Activated CD8-positive, alpha-beta memory T cell treated with anti-CD3 and anti-CD28 coated beads for 48 hours (primary cell): Measurements from ENCODE around the gene L1CAM.

ENCODE experiments used
- DNase-seq, 3 experiments: peaks; one replicate each; pipeline ENCODE4 v3.0.0-alpha.2; 2020; ENCODE audit warnings: low read depth in 2 of 3, low spot score in 2 of 3

Gene L1CAM

GRCh38 chrX:153924149-153924861, 38.3 kb upstream of the L1CAM start:
- no peak for DNase-seq

GRCh38 chrX:153922932-153923857, 37.2 kb upstream of the L1CAM start:
- DNase-seq: no peak

- no peak for DNase-seq
Observed at GRCh38 chrX:153921511-153922446, 35.8 kb upstream of the L1CAM start.

GRCh38 chrX:153921070-153921469, 35.1 kb upstream of the L1CAM start:
- no peak for DNase-seq

DNA sequence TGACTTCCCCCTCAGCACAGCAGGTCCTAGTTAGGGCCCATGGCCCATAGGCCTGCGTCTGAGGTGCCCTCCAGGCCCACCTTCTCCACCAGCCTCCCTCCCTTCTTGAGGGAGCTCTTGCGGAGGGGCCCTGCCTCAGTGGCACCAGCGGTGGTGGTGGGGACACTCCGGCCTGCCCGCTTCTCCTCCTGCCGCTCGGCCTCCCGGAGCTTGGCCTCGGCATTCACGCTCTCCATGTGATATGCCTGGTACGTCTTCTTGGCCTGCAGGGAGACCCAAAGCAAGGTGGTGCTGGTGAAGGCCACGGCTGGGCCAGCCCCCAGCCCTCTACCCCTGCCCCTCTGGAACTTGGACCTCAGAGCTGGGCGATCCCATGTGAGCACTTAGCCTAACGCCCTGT, 34.6 kb upstream of the L1CAM start:
- DNase-seq: no peak

- no peak for DNase-seq
Observed at GRCh38 chrX:153919281-153919680, 33.3 kb upstream of the L1CAM start.

DNA sequence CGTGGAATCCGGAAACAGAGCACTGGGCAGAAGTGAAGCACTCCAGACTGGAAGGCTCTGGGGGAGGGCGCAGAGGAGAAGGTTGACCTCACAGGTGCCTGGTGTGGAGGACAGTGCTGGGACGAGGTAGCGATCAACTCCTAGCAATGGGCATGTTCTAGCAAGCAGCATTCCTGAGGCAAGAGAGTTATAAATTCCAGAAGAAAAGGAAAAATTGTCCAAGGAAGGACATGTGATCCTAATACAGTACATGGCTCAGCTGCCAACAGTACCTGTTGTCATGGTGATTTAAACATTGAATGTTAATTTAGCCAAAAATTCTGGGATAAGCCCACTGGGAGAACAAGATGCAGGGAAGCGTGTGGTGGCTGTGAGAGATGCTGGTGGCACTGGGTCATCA, 31.9 kb upstream of the L1CAM start:
- no peak for DNase-seq

- DNase-seq: no peak
Observed at GRCh38 chrX:153913701-153914100, 27.7 kb upstream of the L1CAM start.

DNA sequence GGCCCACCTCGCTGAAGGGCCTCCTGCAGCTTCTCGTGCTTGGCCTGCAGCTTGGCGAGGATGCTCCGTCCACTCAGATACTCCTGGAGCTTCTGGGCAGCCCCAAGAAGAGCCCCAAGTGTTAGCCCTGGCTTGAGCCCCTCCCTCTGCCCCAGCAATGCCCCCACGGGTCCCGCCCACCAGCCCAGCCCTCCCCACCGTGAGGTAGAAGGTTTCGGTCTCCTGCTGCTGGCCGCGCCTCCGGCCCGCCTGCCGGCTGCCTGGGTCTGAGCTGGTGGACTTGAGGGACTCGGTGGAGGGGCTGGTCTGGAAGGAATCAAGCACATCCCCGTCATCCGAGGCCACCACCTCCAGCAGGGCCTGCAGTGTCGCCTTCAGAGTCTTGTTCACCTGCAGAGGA, 27.2 kb upstream of the L1CAM start:
- DNase-seq: no peak

DNA sequence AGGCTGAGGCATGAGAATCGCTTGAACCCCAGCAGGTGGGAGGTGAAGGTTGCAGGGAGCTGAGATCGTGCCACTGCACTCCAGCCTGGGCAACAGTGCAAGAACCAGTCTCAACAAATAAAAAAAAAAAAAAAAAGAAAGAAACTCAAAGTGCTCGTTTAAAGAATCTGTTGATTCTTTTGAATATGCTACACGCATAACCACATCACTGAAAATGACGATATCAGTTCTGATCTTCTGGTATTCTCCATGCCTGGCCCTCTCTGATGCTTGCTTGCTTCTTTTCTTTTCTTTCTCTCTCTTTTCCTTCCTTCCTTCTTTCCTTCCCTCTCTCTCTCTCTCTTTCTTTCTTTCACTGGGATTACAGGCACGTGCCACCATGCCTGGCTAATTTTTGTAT, 25.8 kb upstream of the L1CAM start:
- DNase-seq: no peak

GRCh38 chrX:153910446-153910845, 24.5 kb upstream of the L1CAM start:
- DNase-seq: no peak

GRCh38 chrX:153909980-153910360, 24.0 kb upstream of the L1CAM start:
- DNase-seq: no peak

DNA sequence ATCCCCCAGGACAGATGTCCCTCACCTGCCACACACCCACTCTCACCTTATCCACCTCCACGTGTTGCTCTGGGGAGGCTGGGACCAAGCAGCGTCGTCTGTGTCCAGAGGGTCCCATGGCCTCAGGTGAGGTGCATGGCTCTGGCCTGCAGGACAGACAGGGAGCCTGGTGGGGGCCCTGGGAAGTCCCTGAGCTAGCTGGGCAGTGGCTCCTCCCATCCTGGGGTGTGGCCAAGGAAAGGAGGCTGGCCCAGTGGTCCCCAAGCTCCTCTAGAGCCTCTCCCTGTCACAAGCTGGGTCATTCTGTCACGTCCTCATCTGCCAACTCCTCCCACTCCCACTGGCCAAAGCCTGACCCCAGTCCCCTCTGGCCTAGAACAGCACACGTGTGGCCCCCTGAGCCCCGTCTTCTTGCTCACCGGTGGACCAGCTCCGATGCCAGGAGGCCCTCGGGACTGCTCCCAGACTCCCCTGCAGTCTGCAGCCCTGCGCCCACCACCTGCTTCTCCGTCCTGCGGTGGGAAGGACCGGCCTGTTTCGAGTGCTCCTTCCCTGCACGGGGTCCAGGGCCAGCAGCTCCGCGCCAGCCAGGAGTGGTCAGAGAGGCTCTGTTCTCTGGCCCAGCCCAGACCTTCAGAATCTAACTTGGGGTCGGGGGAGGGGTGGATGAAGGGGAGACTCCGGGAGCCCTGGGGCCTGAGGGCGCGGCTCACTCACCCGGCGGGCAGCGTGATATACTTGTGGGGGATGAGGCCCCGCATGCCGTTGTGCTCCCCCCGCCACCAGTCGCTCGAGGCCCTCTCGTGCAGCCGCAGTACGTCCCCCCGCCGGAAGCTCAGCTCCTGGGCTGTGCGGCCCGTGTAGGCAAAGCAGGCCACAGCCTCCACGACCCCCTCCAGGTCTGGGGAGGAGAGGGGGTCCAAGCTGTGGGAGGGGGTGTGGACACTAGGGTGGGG, 23.3 kb upstream of the L1CAM start:
- no peak for DNase-seq

DNA sequence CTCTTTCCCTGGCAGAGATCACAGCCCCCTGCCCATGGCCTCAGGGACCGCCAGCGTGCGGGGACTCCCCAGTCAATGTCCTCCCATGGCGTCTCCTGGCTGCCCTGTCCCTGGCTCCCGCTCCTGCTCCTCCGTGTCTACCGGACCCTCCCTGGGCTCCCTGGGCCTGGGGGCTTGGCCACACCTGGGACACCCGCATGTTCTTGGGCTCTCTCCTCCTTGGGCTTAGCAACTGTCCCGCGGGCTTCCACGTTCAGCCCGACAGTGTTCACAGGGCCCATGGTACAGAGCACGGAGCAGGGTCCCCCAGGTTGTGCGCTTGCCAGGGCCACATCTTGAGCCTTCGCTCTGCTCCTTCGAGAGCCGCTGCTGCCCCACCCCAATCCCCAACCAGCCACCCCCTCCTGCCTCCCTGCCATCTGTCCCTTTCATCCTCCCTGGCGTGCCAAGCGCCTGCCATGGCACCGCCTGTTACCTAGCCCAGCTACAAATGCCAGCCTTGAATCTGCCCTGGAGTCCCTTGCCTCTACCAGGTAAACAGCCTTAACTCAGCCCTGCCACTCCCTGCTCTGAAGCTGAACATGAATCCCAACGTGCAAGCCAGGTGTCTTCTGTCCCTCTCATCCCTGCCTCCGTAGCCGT, 22.4 kb upstream of the L1CAM start:
- no peak for DNase-seq

- DNase-seq: no peak
Observed at GRCh38 chrX:153907456-153907855, 21.5 kb upstream of the L1CAM start.

- DNase-seq: no peak
Observed at GRCh38 chrX:153906126-153906917, 20.3 kb upstream of the L1CAM start.

GRCh38 chrX:153905481-153906095, 19.6 kb upstream of the L1CAM start:
- no peak for DNase-seq
